GM19452 (cell line): ENCODE measurements around the gene CDK5R1.
"Not testable (repeated sequence)": the region's sequence is repeated elsewhere in the genome, so short reads cannot be mapped to it uniquely, and the experiment has no call there.

ENCODE experiments used
- ATAC-seq: cut with Tn5 transposase; IDR thresholded peaks from one replicate; pipeline ENCODE4 v1.9.1; 2021; ENCODE audit not compliant: unreplicated experiment

Gene CDK5R1

DNA sequence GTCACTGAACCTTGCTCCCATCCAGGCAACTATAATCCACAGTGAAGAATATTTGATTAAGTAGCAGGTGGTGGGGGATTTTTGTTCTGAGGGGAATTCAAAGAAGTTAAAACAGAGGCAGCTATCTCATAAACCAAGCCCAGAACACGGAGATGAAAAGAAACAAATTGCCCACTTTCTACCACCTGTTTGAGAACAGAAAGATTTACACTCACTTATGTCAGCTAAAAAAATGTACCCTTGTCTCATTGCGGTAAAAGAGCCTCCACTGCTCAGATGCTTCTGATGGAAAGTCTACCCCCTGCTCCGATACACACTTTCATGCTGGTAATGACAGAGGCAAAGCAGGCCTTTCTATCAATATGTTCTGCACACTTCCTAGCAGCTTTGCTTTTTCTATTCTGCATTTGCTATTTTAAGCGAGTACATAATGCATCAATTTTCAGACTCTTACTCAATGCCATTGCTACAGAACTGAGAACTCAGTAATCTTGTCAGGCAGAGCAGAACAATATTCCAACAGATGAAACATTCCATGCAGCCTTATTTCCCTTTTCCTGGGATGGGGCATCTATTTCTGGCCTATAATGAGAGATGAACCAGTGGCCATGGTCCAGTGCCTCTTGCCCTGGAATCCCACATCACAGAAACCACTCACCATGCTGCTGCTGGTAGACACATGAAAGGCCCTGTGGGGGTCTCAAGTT, 29.0 kb downstream of the CDK5R1 start:
- peak; percentile 36 for ATAC-seq

DNA sequence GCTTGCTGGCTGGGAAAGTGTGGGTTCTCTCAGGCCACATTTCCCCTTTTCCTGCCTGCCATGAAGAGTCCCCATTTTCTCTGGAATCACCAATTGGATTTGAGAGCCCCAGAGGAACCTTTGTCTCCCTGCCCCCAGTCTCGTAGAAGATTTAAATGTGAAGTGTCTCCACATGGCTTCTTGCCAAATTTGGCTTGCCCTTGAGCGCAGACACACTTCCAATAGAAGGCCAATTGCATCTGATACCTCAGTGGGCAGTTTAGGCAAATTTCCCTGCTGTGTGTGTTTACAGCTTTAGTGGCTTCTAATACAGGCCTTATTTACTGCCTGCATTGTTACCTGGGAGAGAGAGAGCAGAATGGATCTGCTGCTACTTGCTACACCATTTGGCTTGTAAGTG, 29.7 kb downstream of the CDK5R1 start:
- no peak for ATAC-seq

DNA sequence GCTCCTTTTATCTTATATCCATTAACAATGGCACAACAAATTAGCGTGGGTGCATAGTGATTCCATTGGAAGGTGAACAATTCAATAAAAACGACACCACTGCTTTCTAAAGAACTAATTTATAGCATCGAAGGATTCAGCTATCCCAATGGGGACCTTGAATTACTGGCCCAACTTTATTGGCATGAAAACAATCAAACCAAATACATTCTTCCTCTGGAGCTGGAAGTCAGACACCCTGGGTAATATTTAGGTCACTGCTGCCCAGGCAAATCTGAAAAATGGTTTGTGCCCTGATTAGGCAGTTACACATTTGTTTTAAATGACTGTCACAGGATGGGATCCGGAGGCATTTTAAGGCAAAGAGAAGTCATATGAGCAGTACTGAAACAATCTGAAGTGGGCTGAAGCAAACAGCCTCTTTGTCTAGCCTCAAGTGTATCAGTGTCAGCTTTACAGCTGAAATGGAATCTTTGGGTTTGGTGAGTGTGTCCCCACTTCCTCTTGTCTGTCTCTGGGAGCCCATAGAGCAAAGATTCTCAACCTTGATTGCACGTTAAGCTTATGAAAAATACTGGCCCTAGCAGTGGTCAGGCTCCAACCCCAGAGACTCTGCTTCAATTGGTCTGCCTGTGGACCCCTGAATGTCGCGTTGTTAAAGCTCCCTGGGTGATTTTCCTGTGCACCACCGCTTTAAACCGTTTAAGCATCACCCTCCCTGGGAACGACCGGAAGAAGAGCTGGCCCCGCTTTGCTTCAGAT, 30.3 kb downstream of the CDK5R1 start:
- no peak for ATAC-seq

DNA sequence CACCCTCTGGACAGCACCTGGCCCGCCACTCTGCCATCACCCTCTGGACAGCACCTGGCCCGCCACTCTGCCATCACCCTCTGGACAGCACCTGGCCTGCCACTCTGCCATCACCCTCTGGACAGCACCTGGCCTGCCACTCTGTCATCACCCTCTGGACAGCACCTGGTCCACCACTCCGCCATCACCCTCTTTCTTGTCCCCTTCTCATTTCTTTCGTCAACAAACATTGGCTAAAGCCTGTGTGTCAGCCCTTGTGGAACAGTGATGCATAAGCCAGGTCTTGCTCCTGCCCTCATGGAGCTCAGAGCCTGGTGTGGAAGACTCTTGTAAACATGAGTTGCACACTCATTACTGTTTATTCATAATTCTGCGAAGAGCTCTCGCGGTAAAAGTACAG, 31.2 kb downstream of the CDK5R1 start:
- no peak for ATAC-seq

DNA sequence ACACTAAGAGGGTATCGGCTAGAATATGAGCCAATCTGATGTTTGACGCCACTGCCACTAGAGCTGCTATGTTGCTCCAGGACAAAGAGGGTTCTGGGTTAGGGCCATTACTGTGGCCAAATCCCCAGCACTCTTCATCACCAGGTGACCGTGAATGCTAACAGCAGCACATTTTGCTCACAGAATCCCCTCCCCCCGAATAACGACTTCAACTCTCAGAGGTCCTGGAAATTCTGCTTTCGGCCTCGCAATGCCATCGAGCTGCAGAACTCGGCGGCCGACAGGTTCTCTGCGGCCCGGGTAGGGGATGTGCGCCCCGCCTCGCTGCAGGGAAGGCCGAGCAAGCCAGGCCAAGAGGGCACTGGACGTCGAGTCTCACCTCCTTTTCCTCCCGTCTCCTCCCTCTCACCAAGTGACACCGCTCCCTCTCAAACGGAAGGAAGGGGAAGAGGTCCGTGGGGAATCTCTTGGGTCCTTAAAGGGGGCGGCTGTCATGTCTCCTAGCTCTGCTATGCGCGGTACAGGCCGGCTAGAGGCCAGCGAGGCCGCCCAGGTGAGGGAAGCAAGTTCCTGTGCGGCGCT, 31.9 kb downstream of the CDK5R1 start:
- ATAC-seq = no peak

DNA sequence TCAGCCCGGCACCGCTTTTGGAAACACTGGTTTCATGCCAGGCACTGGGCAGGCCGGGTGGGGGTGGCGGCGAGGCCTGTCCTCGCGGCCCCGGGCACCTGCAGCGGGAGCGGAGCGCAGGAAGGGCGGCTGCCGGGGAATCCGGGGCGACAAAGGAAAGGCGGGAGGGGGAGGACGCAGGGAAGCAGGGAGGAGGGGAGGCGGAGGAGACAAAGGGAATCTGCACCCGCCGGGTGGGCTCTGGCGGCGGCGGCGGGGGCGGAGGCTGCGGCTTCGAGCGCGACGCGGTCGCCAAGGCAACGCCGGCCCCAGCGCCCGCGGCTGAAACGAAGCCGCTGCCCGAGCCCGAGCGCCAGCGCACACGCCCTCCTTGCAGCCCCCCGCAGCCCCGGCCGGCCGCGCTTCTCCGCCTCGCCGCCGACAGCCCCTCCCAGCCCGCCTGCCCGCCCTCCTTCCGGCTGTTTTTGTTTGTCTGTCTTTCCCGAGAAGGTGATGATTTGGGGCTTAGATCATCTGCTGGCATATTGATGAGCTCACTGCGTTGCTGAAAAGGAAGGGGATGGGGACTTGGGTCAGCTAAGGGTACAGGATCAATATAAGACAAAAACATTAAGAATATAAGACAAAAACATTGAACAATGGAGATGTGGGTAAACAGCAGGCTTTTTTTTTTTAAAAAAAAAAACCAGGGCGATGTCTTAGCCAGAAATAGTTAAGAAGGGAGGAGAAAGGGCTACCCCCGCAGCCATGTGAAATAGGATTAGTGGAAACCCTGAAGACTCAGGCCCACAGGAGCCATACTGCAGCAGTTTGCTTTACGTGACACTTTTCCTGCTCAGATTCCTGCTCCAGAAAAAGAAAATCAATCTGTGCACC, 32.7 kb downstream of the CDK5R1 start:
- ATAC-seq = no peak

DNA sequence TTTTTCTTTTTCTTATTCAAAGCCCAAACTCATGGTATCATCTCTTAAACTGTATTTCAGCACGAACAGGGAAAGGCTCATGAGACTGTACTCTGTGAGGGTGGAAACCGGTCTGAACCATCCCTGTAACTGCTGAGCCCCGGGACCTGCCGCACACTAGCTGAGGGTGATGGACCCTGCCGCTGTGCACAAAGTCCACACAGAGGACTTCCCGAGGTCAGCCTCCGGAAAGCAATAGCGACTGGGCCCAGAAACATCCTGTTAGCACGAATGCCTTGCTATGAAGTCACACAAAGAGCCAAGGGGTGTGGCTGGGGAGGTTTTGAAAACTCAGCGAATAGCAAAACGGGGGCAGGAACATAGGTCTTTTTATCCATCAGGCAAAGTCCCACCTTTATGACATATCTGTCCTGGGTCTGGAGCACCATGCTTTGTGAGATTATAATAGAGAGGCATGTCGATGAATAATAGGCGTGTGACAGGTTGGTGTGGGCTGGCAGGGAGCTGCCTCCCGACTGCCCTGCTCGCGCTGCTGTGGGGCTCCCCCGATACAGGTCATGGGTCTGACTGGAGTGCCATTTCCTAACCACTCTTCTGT, 33.4 kb downstream of the CDK5R1 start:
- no peak for ATAC-seq

DNA sequence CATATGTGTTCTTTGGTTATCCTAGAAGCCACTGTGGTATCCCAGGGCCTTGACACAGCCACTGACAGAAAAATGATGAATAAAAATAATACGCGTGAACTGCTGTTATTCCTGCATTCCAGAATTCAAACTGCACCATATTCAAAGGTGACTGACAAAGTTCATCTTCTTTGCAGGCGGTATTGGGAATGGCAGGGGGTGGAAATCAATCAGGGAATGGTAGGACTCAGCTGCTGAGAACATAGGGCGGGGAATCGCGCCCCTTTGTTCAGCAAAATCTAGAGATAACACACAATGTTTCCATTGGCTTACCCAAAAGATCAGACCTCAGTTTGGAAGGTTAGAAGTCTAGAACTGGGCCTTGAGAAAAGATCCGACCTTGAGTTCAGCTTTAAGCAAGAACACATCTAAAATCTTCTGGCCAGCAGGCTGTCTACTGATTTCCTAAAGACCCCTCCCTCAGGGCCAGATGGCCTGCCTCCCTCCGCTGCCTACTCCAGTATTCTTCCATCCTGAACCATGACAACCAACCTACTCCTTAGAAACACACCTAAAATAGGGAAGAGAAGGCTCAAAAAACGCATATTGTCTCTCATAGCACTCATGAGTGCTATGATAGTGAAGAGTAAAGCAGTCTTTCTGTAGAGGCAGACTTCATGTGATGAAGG, 34.1 kb downstream of the CDK5R1 start:
- ATAC-seq = no peak

DNA sequence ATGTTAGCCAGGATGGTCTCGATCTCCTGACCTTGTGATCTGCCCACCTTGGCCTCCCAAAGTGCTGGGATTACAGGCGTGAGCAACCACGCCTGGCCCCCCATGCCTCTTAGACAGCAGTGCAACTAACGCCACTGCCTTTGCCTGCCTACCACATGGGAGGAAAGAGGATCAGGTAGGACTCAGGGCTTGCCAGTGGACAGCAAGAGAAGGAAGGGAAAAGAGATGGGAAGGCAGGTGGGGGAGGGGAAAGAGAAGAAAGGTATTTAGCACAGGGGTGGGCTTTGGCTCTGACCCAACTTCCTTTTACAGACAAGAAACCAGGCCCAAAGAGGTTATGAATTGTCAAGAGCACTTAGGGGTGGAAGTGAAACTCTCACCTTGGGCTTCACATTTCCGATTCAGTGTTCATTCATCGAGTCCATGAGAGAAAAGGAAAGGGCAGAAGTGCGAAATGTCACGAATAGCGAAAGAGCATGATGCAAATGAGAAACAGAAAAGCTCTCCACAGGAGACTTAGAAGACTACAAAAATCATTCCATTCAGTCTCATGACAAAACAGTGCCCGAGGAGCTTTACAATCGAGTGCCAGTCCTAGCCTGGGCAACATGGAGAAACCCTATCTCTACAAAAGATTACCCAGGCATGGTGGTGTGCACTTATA, 36.4 kb downstream of the CDK5R1 start:
- peak; percentile 37 for ATAC-seq

DNA sequence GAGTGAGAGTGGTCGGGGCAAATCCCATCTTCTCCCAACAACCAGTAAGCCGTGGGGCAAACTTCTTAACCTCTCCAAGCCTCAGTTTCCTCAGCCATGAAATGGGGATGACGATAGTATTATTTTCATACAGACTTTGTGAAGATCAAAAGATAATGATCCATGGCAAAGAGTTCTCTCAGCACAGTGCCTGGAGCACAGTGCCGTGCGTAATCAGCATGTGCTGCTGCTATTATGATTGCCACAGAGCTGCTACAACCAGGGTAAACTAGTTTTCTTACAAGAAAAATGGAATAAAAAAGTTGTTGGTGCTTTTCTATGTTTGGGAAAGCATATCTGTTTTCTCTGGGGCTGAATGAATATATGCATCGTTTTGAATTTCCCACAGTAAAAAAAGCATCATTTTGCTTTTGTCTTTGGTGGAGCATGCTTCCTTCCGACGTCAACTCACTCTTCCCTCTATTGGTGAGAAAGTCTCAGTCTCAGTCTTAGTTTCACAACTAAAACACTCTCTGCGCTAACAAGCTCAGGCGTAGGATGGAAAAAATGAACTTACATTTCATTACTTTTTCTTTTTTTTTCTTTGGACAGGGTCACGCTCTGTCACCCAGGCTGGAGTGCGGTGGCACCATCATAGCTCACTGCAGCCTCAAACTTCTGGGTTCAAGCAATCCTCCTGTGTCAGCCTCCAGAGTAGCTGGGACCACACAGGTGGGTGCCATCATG, 37.2 kb downstream of the CDK5R1 start:
- peak; percentile 58 for ATAC-seq

DNA sequence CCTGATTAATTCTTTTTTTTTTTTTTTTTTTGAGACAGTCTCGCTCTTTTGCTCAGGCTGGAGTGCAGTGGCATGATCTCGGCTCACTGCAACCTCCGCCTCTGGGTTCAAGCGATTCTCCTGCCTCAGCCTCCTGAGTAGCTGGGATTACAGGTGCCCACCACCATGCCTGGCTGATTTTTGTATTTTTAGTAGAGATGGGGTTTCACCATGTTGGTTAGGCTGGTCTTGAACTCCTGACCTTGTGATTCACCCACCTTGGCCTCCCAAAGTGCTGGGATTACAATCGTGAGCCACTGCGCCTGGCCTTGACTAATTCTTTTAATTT, 37.7 kb downstream of the CDK5R1 start:
- ATAC-seq = not testable (repeated sequence)

DNA sequence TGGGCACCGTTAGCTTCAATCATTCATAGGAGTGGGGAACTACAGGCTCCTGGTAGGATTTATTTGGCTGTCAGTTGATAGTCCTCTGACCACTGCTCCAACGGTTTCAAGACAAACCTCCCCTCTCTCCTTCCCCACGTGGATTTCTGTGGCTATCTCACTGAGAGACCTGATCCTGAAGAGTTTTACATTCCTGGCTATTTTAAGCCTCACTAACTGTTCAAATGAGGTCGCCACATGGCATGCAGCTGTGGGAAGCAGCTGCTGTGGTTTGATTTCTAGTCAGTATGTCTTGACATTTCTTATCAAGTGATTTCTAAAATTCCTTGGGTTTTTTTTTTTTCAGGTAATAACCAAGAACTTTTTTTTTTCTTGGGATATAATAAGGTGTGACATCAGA, 38.3 kb downstream of the CDK5R1 start:
- ATAC-seq = no peak

DNA sequence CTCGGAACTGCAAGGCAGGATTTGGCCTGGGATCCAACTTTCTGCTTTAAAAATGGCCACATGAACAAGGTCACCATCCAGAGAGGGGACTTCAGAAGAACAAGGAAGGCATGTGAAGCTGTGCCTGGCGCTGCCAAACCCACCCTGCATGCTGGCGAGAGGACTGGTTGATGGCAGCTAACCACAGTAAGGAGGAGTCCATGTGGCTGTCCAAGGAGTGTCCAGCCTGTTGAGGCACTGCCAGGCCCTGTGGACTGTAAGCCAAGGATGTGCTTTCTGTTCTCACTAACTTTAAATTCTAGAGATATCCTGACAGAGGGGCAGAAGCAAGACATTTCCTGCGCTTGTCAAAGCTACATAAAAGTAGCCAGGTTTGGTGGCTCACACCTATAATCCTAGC, 40.4 kb downstream of the CDK5R1 start:
- ATAC-seq = no peak

DNA sequence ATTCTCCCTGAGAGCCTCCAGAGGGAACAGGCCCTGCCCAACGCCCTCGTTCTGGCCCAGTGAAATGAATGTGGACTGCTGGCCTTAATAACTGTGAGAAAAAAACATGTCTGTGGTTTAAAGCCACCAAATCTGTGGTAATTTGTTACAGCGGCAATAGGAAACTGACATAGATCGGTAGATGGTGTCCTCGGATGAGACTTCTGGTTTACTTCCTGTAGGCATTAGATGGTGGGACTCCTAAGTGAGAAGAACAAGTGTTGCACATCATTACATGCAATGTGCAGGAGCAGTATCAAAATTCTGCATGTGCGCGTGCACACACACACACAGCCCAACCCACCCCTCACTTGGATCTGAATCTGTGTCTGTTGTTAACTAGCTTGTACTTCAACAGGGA, 42.0 kb downstream of the CDK5R1 start:
- no peak for ATAC-seq

DNA sequence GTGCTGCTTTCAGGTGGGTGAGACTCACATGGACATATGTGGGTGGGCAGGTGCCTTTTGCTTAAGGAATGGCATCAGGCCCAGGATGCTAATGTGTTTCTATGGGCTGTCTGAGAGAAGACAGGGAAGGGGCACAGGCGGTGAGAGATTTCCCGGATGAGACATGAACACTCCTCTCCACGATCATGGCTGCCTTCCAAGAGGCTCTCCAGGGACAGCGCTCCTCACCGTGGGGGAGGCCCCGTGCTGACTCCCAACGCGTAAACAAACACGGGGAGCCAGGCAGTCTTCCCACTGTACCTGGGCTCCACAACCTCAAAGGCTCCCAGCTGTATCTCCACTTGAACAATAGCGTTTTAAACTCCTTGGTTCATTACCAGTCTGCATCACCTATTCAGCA, 42.8 kb downstream of the CDK5R1 start:
- ATAC-seq = no peak

DNA sequence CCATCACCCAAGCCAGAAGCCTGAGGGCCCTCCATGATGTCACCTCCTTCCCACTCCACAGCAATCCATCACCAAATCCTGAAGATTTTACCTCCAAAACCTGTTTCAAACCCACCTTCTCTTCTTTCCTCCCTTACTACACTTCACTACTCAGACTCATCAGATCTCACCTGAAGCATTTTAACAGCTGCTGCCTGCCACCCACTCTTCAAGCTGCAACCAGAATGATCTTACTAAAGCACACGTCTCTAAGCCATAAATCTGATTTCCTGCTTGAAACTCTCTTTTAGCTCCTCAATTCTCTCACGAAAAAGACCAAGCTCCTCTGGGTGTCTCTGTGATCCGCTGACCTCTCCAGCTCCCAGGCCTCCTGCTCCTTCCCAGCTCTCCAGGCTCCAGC, 46.5 kb downstream of the CDK5R1 start:
- ATAC-seq = no peak

DNA sequence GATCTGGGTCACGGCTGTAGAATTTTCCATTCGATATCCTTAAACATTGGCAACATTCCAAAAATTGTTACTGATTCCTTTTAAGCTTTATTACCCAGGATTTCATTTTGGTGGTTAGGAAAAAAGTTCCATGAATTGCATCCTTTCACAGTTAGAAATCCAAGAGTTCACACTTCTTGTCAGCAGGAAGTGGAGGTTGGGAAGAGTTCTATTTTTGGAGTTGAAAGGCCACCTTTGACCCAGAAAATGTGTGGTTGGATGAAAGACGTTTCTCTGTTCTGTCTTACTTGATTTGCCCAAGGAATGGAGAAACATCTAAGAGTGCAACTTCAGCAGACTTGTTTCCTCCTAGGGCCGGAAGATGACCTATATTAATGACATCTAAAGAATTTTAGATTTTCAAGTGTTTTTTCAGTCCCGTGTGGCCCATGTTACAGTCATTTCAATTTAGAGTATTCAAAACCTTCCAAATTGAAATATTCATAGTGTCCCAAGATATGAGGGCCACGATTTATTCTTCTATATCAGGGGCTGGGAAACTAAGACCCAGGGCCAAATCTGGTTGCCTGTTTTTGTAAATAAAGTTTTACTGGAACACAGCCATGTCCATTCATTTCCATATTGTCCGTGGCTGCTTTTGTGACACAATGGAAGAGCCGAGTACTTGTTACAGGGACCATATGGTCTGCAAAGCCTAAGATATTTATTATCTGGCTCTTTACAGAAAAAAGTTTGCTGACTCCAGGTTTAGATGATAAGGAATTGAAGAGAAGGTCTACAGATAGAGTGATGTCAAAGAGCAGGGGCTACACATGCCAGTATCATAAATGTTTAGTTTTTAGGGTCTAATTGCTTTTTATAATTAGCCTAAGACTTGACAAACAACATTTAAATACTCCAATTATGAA, 50.2 kb downstream of the CDK5R1 start:
- ATAC-seq = no peak
